ENCODE results near the gene HSD17B3. TPM values are rescaled to one million over a fixed set of nuclear protein-coding genes. Genes with fewer than 3 reads are reported as not detected.
A peak's percentile ranks its signal among the peaks of the same experiment; 100 is the strongest.

The HSD17B3 gene
- total and polyA plus RNA-seq, 2 experiments from 2014 or later: not detected

DNA sequence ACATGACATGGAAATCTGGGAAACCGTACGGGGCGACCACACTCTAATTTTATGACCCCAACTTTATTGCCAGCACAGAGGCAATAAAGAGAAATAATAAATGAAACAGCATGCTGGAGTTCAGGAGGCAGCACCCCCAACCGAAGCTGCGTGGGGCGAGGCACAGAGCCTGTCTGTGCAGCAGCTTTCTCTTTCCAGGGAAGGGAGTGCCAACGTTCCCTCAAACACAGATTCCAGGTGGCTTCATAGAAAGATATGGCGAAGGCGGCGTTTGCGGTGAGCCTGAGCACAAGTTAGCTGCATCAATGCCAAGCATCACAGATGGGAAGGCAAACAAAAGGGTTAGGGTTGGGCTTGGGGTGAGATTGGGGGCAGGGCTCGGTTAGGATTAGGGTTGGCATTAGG lies 114.8 kb downstream of the HSD17B3 start:
- Histone ChIP-seq H3F3A (replicated peaks; ENCODE audit: low read depth) (no peaks in the 10 kb centered on the region), H3K9me2 (ENCODE audit: insufficient read depth) (no peaks in the 10 kb centered on the region; the same call in 1 of the 2 replicates), H3K27ac (ENCODE audit: low read depth) (no peak overlapping the region), H4K20me1 (replicated peaks; ENCODE audit: insufficient read depth) (no peaks in the 10 kb centered on the region), H3K4me3 (peak overlapping the region; percentile 13; the same call in 1 of the 2 replicates), H3K4me1 (ENCODE audit: insufficient read depth) (peaks cover 18% of the 10 kb centered on the region), H2AFZ (peak overlapping the region; percentile 24), H3K27me3 (ENCODE audit: insufficient read depth) (no peaks in the 10 kb centered on the region), H3K36me3 (ENCODE audit: insufficient read depth) (peaks cover 4% of the 10 kb centered on the region; the same call in 1 of the 2 replicates), H3K4me2 (peak overlapping the region; percentile 67), H3K79me2 (replicated peaks; ENCODE audit: insufficient read depth) (no peaks in the 10 kb centered on the region)
- H3K9me3 Mint-ChIP-seq: peaks cover 28% of the 10 kb centered on the region
- H3K27me3 Mint-ChIP-seq (ENCODE audit: insufficient read depth, low read depth, poor library complexity): peaks cover 7% of the 10 kb centered on the region
- ATAC-seq (peak; percentile 61), DNase-seq (ENCODE audit: low spot score) (peak; percentile 39)
- H3K4me3 Mint-ChIP-seq: peak overlapping the region; percentile 41; the same call in 2 of the 3 replicates
- peaks cover 23% of the 10 kb centered on the region for H3K36me3 Mint-ChIP-seq (ENCODE audit: low read depth)
- no peak overlapping the region for H3K27ac Mint-ChIP-seq
- peaks cover 16% of the 10 kb centered on the region for H3K4me1 Mint-ChIP-seq
- TF ChIP-seq JUNB (IDR thresholded peaks at IDR 0.05; ENCODE audit: unreplicated experiment) (no peak), CREB1 (CRISPR knock-in tag; IDR thresholded peaks at IDR 0.05; ENCODE audit: low read depth) (no peak), ZNF114 (CRISPR knock-in tag; IDR thresholded peaks at IDR 0.05) (no peak), POLR2AphosphoS5 (IDR thresholded peaks at IDR 0.05; ENCODE audit: low read depth) (no peak), EZH2phosphoT487 (IDR thresholded peaks at IDR 0.05; ENCODE audit: unreplicated experiment) (no peak), EZH2 (IDR thresholded peaks at IDR 0.05; ENCODE audit: low read depth, unreplicated experiment) (no peak), STAT1 (IDR thresholded peaks at IDR 0.05; ENCODE audit: unreplicated experiment) (no peak), NANOG (IDR thresholded peaks at IDR 0.05; ENCODE audit: borderline replicate concordance) (no peak), REST (IDR thresholded peaks at IDR 0.05; ENCODE audit: unreplicated experiment) (no peak), CTCF (conservative IDR thresholded peaks at IDR 0.05; ENCODE audit: low read depth in 2 of 2) (no peak), ZNF331 (CRISPR knock-in tag; IDR thresholded peaks at IDR 0.05; ENCODE audit: low read depth) (no peak)
- TF ChIP-seq, protein P1, sequence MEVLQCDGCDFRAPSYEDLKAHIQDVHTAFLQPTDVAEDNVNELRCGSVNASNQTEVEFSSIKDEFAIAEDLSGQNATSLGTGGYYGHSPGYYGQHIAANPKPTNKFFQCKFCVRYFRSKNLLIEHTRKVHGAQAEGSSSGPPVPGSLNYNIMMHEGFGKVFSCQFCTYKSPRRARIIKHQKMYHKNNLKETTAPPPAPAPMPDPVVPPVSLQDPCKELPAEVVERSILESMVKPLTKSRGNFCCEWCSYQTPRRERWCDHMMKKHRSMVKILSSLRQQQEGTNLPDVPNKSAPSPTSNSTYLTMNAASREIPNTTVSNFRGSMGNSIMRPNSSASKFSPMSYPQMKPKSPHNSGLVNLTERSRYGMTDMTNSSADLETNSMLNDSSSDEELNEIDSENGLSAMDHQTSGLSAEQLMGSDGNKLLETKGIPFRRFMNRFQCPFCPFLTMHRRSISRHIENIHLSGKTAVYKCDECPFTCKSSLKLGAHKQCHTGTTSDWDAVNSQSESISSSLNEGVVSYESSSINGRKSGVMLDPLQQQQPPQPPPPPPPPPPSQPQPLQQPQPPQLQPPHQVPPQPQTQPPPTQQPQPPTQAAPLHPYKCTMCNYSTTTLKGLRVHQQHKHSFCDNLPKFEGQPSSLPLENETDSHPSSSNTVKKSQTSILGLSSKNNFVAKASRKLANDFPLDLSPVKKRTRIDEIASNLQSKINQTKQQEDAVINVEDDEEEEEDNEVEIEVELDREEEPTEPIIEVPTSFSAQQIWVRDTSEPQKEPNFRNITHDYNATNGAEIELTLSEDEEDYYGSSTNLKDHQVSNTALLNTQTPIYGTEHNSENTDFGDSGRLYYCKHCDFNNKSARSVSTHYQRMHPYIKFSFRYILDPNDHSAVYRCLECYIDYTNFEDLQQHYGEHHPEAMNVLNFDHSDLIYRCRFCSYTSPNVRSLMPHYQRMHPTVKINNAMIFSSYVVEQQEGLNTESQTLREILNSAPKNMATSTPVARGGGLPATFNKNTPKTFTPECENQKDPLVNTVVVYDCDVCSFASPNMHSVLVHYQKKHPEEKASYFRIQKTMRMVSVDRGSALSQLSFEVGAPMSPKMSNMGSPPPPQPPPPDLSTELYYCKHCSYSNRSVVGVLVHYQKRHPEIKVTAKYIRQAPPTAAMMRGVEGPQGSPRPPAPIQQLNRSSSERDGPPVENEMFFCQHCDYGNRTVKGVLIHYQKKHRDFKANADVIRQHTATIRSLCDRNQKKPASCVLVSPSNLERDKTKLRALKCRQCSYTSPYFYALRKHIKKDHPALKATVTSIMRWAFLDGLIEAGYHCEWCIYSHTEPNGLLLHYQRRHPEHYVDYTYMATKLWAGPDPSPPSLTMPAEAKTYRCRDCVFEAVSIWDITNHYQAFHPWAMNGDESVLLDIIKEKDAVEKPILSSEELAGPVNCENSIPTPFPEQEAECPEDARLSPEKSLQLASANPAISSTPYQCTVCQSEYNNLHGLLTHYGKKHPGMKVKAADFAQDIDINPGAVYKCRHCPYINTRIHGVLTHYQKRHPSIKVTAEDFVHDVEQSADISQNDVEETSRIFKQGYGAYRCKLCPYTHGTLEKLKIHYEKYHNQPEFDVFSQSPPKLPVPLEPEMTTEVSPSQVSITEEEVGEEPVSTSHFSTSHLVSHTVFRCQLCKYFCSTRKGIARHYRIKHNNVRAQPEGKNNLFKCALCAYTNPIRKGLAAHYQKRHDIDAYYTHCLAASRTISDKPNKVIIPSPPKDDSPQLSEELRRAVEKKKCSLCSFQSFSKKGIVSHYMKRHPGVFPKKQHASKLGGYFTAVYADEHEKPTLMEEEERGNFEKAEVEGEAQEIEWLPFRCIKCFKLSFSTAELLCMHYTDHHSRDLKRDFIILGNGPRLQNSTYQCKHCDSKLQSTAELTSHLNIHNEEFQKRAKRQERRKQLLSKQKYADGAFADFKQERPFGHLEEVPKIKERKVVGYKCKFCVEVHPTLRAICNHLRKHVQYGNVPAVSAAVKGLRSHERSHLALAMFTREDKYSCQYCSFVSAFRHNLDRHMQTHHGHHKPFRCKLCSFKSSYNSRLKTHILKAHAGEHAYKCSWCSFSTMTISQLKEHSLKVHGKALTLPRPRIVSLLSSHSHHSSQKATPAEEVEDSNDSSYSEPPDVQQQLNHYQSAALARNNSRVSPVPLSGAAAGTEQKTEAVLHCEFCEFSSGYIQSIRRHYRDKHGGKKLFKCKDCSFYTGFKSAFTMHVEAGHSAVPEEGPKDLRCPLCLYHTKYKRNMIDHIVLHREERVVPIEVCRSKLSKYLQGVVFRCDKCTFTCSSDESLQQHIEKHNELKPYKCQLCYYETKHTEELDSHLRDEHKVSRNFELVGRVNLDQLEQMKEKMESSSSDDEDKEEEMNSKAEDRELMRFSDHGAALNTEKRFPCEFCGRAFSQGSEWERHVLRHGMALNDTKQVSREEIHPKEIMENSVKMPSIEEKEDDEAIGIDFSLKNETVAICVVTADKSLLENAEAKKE (CRISPR knock-in tag; IDR thresholded peaks at IDR 0.05): no peak
- TF ChIP-seq, protein P2, sequence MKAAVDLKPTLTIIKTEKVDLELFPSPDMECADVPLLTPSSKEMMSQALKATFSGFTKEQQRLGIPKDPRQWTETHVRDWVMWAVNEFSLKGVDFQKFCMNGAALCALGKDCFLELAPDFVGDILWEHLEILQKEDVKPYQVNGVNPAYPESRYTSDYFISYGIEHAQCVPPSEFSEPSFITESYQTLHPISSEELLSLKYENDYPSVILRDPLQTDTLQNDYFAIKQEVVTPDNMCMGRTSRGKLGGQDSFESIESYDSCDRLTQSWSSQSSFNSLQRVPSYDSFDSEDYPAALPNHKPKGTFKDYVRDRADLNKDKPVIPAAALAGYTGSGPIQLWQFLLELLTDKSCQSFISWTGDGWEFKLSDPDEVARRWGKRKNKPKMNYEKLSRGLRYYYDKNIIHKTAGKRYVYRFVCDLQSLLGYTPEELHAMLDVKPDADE (IDR thresholded peaks at IDR 0.05): no peak

All from GM23338 (cell line).